GM21390 (cell line): ENCODE results near the gene PRAMEF17.
"Not testable (repeated sequence)": the region's sequence is repeated elsewhere in the genome, so short reads cannot be mapped to it uniquely, and the experiment has no call there.

ENCODE experiments used
- ATAC-seq: cut with Tn5 transposase; IDR thresholded peaks from one replicate; pipeline ENCODE4 v1.9.1; 2021; ENCODE audit not compliant: unreplicated experiment

PRAMEF17 gene

DNA sequence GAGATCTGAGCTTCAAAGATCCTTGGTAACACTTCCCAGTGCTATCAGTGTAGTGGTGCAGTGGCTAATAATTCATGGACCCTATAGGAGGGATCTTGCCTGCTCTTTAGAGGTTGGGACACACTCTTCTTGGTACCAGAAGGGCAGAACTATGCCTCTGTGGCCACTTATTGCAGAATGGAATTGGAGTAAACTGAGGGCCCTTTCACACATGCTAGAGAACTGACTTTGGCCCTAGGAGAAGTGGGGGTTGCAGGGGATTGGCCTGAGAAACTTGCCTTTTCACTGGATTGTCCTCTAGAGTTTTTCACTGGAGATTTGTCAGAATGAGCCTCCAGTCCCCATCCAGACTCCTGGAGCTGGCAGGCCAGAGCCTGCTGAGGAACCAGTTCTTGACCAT, at the start of gene PRAMEF17:
Gene PRAMEF17, plus strand, starts transcription at position 301 of the 400 bp plus-strand sequence. Its CDS starts 26 bp downstream, at position 327.
- ATAC-seq = not testable (repeated sequence)

GRCh38 chr1:13342496-13342895, 46.9 kb upstream of the PRAMEF17 start:
- not testable (repeated sequence) for ATAC-seq

DNA sequence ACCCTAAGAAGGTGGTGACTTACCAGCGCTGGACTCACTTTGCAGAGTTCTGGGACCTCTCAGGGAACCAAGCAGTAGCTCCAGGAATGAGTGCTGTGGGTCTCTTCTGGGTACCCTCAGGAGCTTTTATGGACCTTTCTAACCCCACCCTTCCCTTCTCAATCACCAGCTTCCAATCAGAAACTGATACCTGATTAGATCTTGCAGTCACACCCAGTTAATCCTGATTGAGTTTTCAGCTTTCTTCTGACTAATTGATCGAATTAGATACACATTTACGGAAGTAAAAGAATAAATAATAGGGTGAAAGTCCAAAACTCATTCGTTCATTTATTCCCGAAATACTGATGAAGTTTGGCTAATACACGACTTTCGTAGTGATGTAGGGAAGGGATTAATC, 42.4 kb upstream of the PRAMEF17 start, which contains the start of gene PRAMEF14:
Gene PRAMEF14, minus strand, starts transcription at position 101 of the 400 bp plus-strand sequence. CDS start 1,820 bp downstream, outside the sequence.
- not testable (repeated sequence) for ATAC-seq

- ATAC-seq = not testable (repeated sequence)
These were observed 36.0 kb upstream of the PRAMEF17 start for GRCh38 chr1:13353476-13353875.

- not testable (repeated sequence) for ATAC-seq
These were observed 35.0 kb upstream of the PRAMEF17 start for GRCh38 chr1:13354475-13354874.

DNA sequence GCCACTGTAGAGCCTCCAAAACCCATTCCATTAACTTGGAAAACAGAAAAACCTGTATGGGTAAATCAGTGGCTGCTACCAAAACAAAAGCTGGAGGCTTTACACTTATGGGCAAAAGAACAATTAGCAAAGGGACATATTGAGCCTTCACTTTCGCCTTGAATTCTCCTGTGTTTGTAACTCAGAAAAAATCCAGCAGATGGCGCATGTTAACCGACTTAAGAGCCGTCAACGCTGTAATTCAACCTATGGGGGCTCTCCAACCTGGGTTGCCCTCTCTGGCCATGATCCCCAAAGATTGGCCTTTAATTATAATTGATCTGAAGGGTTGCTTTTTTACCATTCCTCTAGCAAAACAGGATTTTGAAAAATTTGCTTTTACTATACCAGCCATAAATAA, 32.7 kb upstream of the PRAMEF17 start:
- ATAC-seq = not testable (repeated sequence)

GRCh38 chr1:13362364-13362763, 27.1 kb upstream of the PRAMEF17 start:
- not testable (repeated sequence) for ATAC-seq

- ATAC-seq = not testable (repeated sequence)
These were observed 24.5 kb upstream of the PRAMEF17 start for GRCh38 chr1:13364928-13365327.

- not testable (repeated sequence) for ATAC-seq
These were observed 22.9 kb upstream of the PRAMEF17 start for GRCh38 chr1:13366536-13366935.

GRCh38 chr1:13368544-13368943, 20.9 kb upstream of the PRAMEF17 start:
- not testable (repeated sequence) for ATAC-seq

- ATAC-seq = not testable (repeated sequence)
These were observed 10.4 kb upstream of the PRAMEF17 start for GRCh38 chr1:13378983-13379382.

- ATAC-seq = not testable (repeated sequence)
These were observed 9.1 kb upstream of the PRAMEF17 start for GRCh38 chr1:13380380-13380779.

DNA sequence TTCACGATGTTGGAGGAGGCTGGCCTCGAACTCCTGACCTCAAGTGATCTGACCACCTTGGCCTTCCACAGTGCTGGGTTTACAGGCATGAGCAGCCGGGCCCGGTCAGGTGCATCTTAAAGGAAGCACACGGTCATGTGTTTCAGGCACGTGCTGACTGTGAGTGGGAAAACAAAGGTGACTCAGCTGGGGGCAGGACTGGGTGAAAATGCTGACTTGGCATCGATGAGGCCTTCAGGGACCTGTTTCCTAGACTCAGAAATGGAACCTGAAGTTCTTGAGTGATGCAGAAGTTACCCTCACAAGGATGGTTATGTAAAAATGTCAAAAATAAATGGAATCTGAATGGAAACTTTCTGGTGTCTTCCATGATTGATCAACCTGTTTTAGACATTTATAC, 3.6 kb downstream of the PRAMEF17 start:
- ATAC-seq = not testable (repeated sequence)

GRCh38 chr1:13394761-13395160, 5.3 kb downstream of the PRAMEF17 start:
- not testable (repeated sequence) for ATAC-seq

DNA sequence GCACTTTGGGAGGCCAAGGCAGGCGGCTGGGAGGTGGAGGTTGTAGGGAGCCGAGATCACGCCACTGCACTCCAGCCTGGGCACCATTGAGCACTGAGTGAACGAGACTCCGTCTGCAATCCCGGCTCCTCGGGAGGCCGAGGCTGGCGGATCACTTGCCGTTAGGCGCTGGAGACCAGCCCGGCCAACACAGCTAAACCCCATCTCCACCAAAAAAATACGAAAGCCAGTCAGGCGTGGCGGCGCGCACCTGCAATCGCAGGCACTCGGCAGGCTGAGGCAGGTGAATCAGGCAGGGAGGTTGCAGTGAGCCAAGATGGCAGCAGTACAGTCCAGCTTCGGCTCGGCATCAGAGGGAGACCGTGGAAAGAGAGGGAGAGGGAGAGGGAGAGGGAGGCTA, 5.9 kb downstream of the PRAMEF17 start:
- not testable (repeated sequence) for ATAC-seq

GRCh38 chr1:13407811-13408210, 18.4 kb downstream of the PRAMEF17 start:
- ATAC-seq = no peak

GRCh38 chr1:13410150-13410549, 20.7 kb downstream of the PRAMEF17 start, which contains the start of gene PRAMEF20:
TSS of gene PRAMEF20 (plus strand) at chr1:13410450. CDS start at chr1:13416355, 5,905 bp downstream.
- not testable (repeated sequence) for ATAC-seq

DNA sequence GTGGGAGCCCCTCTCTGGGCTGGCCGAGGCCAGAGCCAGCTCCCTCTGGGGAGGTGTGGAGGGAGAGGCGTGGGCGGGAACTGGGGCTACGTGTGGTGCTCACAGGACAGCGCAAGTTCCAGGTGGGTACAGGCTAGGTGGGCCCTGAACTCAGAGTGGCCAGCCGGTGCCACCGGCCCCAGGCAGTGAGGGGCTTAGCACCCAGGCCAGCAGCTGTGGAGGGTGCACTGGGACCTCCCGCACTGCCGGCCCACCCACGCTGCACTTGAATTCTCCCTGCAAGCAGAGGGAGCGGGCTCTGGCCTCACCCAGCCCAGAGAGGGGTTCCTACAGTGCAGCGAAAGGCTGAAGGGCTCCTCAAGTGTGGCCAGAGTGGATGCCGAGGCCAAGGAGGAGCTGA, 41.1 kb downstream of the PRAMEF17 start:
- no peak for ATAC-seq

GRCh38 chr1:13432251-13432650, 42.8 kb downstream of the PRAMEF17 start:
- ATAC-seq = no peak

DNA sequence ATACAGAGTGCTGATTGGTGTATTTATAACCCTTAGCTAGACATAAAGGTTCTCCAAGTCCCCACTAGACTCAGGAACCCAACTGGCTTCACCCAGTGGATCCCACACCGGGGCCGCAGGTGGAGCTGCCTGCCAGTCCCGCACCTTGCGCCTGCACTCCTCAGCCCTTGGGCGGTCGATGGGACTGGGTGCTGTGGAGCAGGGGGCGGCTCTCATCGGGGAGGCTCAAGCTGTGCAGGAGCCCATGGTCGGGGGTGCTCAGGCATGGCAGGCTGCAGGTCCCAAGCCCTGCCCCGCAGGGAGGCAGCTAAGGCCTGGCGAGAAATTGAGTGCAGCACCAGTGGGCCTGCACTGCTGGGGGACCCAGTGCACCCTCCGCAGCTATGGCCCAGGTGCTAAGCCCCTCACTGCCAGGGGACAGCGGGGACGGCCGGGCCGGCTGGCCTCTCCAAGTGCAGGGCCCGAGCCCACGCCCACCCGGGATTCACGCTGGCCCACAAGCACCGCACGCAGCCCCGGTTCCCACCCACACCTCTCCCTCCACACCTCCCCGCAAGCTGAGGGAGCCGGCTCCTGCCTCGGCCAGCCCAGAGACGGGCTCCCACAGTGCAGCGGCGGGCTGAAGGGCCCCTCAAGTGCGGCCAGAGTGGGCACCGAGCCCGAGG, 44.4 kb downstream of the PRAMEF17 start:
- not testable (repeated sequence) for ATAC-seq

DNA sequence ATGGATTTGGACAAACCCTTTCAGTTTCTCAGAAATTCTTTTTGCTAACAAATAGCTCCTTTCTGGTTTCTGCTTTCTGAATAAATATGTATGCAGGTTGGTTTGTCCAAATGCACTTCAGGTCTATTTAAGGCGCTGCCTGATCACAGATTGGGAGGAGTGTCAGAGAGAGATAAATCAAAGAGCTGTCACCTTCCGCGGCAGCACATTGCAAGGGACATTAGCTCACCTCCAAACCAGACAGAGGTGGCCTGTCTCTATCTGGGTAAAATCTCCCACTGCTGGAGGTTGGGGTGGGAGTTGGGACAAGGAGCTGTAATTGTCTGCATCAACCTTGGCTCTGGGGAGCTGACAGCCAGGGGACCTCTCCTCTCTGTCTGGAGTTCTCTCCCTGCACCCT, 46.0 kb downstream of the PRAMEF17 start:
- no peak for ATAC-seq

DNA sequence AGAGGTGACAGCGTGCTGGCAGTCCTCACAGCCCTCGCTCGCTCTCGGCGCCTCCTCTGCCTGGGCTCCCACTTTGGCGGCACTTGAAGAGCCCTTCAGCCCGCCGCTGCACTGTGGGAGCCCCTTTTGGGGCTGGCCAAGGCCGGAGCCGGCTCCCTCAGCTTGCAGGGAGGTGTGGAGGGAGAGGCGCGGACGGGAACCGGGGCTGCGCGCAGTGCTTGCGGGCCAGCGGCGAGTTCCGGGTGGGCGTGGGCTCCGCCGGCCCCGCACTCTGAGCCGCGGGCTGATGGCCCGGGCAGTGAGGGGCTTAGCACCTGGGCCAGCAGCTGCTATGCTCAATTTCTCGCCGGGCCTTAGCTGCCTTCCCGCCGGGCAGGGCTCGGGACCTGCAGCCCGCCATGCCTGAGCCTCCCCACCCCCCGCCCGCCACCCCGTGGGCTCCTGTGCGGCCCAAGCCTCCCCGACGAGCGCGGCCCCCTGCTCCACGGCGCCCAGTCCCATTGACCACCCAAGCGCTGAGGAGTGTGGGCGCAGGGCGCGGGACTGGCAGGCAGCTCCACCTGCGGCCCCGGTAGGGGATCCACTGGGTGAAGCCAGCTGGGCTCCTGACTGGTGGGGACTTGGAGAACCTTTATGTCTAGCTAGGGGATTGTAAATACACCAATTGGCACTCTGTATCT, 49.8 kb downstream of the PRAMEF17 start:
- ATAC-seq = not testable (repeated sequence)
